ENCODE results near the gene DSG1.
"Not testable (repeated sequence)": the region's sequence is repeated elsewhere in the genome, so short reads cannot be mapped to it uniquely, and the experiment has no call there.

DSG1 gene

DNA sequence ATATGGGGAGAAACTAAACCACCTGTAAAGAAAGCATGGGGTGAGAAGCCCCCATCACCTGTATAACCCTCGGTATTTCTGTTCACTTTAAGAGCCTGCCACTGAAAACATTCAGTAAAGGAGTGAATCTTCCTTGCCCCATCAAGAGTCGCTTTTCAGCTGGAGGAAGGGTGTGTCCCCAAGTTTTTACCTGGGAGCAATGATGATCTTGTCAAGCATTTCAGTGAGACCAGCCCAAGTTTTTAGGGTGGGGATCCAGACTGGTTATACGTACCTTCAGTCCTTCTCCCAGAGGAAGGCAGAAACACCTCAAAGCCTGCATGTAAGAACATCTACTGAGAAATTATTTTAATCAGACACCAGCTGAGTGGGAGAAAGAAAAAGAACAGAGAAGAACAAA lies at the start of gene DSG1:
Gene DSG1 (plus strand): TSS at position 301 of the 400 bp plus-strand sequence. CDS start 141 bp downstream, outside the sequence.
- Mint-ChIP-seq H3K27me3 (no peaks in the 10 kb centered on the region), H3K36me3 (ENCODE audit: insufficient read depth) (no peaks in the 10 kb centered on the region), H3K4me1 (no peaks in the 10 kb centered on the region), H3K9me3 (peaks cover 4% of the 10 kb centered on the region), H3K27ac (ENCODE audit: low read depth) (no peak within 1 kb of the TSS), H3K4me3 (no peak within 1 kb of the TSS)
- ATAC-seq (replicated peaks; ENCODE audit: extremely low read depth, poor library complexity, severe bottlenecking) (no peak), DNase-seq (ENCODE audit: low spot score in 2 of 2) (no peak)

DNA sequence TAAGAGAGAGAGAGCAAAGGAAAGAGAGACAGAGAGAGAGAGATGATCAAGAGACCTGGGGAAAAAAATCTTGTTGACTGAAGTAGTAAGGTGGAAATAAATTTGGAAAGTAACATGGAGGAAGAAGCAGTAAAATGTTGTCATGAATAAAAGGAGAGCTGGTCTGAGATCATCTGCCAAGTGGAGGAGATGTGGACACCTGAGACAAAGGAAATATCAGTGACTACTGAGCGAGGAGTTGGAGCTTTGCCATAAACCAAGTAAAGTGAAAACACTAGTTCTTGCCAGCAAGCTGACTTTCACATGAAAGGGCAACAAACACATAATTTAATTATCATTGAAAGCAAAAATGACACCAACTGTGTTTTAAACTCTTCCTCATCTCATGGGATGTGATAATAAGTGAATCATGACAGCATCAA lies 49.0 kb upstream of the DSG1 start:
- H3K27ac Mint-ChIP-seq (ENCODE audit: low read depth): no peak overlapping the region
- DNase-seq (ENCODE audit: low spot score in 2 of 2): no peak
- H3K27me3 Mint-ChIP-seq: no peaks in the 10 kb centered on the region
- no peaks in the 10 kb centered on the region for H3K4me1 Mint-ChIP-seq
- no peak overlapping the region for H3K4me3 Mint-ChIP-seq
- peaks cover 1% of the 10 kb centered on the region for H3K36me3 Mint-ChIP-seq (ENCODE audit: insufficient read depth)
- ATAC-seq (replicated peaks; ENCODE audit: extremely low read depth, poor library complexity, severe bottlenecking): no peak
- H3K9me3 Mint-ChIP-seq: peaks cover 14% of the 10 kb centered on the region

DNA sequence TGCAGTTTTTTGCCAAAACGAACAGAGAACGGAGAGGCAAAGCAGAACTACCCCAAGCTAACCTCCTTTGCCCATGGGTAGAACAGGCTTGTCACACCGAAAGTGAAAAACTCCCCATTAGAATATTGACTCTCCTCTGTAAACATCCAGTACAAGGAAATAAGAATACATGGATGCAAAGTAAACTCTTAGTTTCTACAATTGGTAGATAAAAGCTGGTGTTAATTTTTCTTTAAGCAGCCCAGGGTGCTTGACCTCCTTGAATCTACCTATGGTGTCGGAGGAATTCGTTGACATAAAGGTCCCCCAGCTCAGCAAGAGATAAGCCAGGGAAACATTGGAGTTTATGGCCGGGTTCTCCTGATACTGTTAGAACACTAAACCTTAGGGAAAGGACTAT lies 48.4 kb upstream of the DSG1 start:
- no peak overlapping the region for H3K4me3 Mint-ChIP-seq
- peaks cover 1% of the 10 kb centered on the region for H3K36me3 Mint-ChIP-seq (ENCODE audit: insufficient read depth)
- no peaks in the 10 kb centered on the region for H3K27me3 Mint-ChIP-seq
- H3K4me1 Mint-ChIP-seq: no peaks in the 10 kb centered on the region
- no peak overlapping the region for H3K27ac Mint-ChIP-seq (ENCODE audit: low read depth)
- peaks cover 14% of the 10 kb centered on the region for H3K9me3 Mint-ChIP-seq
- DNase-seq (ENCODE audit: low spot score in 2 of 2): no peak
- ATAC-seq (replicated peaks; ENCODE audit: extremely low read depth, poor library complexity, severe bottlenecking): no peak

DNA sequence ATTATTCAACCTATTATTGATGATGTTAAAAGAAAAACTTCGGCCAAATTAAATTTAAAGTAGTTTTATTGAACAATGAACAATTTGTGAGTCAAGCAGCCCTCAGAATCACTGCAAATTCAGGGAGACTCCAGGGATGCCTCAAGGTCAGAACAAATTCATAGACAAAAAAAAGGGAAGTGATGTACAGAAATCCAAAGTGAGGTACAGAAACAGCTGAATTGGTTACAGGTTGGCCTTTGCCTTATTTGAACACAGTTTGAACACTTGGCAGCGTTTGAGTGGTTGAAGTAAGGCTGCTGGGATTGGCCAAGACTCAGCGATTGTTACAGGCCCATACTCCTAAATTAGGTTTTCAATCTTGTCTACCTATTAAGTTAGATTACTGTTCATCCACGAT lies 47.4 kb upstream of the DSG1 start:
- H3K4me1 Mint-ChIP-seq: no peaks in the 10 kb centered on the region

GRCh38 chr18:31273812-31274527 lies 44.0 kb upstream of the DSG1 start:
- Mint-ChIP-seq H3K4me3 (no peak overlapping the region), H3K27me3 (no peaks in the 10 kb centered on the region), H3K4me1 (no peaks in the 10 kb centered on the region), H3K27ac (ENCODE audit: low read depth) (no peak overlapping the region), H3K9me3 (peaks cover 7% of the 10 kb centered on the region), H3K36me3 (ENCODE audit: insufficient read depth) (no peaks in the 10 kb centered on the region)
- ATAC-seq (replicated peaks; ENCODE audit: extremely low read depth, poor library complexity, severe bottlenecking) (no peak), DNase-seq (ENCODE audit: low spot score in 2 of 2) (no peak)

More for the DNA sequence above, 47.4 kb upstream of the DSG1 start:
- H3K9me3 Mint-ChIP-seq: peaks cover 14% of the 10 kb centered on the region
- H3K36me3 Mint-ChIP-seq (ENCODE audit: insufficient read depth): no peaks in the 10 kb centered on the region
- no peaks in the 10 kb centered on the region for H3K27me3 Mint-ChIP-seq
- DNase-seq (ENCODE audit: low spot score in 2 of 2) (no peak), ATAC-seq (replicated peaks; ENCODE audit: extremely low read depth, poor library complexity, severe bottlenecking) (no peak)
- H3K4me3 Mint-ChIP-seq: no peak overlapping the region
- no peak overlapping the region for H3K27ac Mint-ChIP-seq (ENCODE audit: low read depth)

DNA sequence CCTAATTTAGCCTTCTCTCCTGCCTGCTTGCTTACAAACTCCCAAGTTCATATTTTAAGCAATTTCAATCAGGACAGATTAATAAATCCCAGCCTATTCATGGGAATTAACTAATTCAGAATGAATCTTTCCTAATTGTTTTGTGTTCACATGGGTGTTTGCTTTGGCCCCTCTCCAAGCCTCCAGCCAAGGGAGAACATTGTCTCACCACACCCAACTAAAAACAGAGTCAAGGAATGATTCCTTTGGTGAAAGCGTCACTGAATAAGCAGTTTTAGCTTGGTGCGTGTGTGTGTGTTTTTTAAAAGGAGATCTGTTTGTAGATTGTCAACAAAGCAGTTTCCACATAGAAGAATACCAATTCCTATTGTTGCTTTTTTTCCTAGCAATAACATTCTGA lies 43.0 kb upstream of the DSG1 start:
- no peak overlapping the region for H3K27ac Mint-ChIP-seq (ENCODE audit: low read depth)
- no peaks in the 10 kb centered on the region for H3K27me3 Mint-ChIP-seq
- peaks cover 5% of the 10 kb centered on the region for H3K9me3 Mint-ChIP-seq
- H3K36me3 Mint-ChIP-seq (ENCODE audit: insufficient read depth): no peaks in the 10 kb centered on the region
- no peaks in the 10 kb centered on the region for H3K4me1 Mint-ChIP-seq
- H3K4me3 Mint-ChIP-seq: no peak overlapping the region
- DNase-seq (ENCODE audit: low spot score in 2 of 2): no peak
- ATAC-seq (replicated peaks; ENCODE audit: extremely low read depth, poor library complexity, severe bottlenecking): no peak

- H3K36me3 Mint-ChIP-seq (ENCODE audit: insufficient read depth): no peaks in the 10 kb centered on the region
- H3K27ac Mint-ChIP-seq (ENCODE audit: low read depth): no peak overlapping the region
- DNase-seq (ENCODE audit: low spot score in 2 of 2): no peak
- H3K9me3 Mint-ChIP-seq: peaks cover 5% of the 10 kb centered on the region
- H3K27me3 Mint-ChIP-seq: no peaks in the 10 kb centered on the region
- no peak for ATAC-seq (replicated peaks; ENCODE audit: extremely low read depth, poor library complexity, severe bottlenecking)
- no peak overlapping the region for H3K4me3 Mint-ChIP-seq
- H3K4me1 Mint-ChIP-seq: no peaks in the 10 kb centered on the region
These were observed 42.1 kb upstream of the DSG1 start for GRCh38 chr18:31275722-31276463.

GRCh38 chr18:31278609-31279071 lies 39.3 kb upstream of the DSG1 start:
- DNase-seq (ENCODE audit: low spot score in 2 of 2): no peak
- Mint-ChIP-seq H3K27me3 (no peaks in the 10 kb centered on the region), H3K9me3 (no peaks in the 10 kb centered on the region), H3K4me3 (no peak overlapping the region), H3K4me1 (no peaks in the 10 kb centered on the region), H3K36me3 (ENCODE audit: insufficient read depth) (no peaks in the 10 kb centered on the region), H3K27ac (ENCODE audit: low read depth) (no peak overlapping the region)
- no peak for ATAC-seq (replicated peaks; ENCODE audit: extremely low read depth, poor library complexity, severe bottlenecking)

- Mint-ChIP-seq H3K27me3 (no peaks in the 10 kb centered on the region), H3K9me3 (peaks cover 8% of the 10 kb centered on the region), H3K4me1 (no peaks in the 10 kb centered on the region), H3K4me3 (no peak overlapping the region), H3K36me3 (ENCODE audit: insufficient read depth) (no peaks in the 10 kb centered on the region), H3K27ac (ENCODE audit: low read depth) (no peak overlapping the region)
- no peak for DNase-seq (ENCODE audit: low spot score in 2 of 2)
- ATAC-seq (replicated peaks; ENCODE audit: extremely low read depth, poor library complexity, severe bottlenecking): no peak
These were observed 37.5 kb upstream of the DSG1 start for GRCh38 chr18:31280502-31280901.

DNA sequence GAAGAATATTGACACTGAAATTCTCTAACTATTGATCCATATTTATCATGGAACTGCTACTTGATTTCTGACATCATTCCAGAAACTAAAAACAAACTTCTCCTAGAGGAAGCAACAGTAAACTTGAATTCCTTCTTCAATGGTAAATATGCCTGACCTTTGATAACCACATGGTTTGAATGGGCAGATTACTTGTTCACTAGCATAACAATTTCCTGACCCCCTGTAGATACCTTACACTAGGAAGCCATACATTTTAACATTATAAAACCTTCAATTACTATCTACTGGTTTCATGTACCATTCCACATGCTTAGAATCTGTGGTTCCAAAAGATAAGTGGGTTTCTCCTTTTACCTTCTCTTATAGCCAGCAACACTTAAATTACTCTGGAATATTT lies 36.5 kb upstream of the DSG1 start:
- H3K27ac Mint-ChIP-seq (ENCODE audit: low read depth): no peak overlapping the region
- no peak for ATAC-seq (replicated peaks; ENCODE audit: extremely low read depth, poor library complexity, severe bottlenecking)
- no peak overlapping the region for H3K4me3 Mint-ChIP-seq
- no peak for DNase-seq (ENCODE audit: low spot score in 2 of 2)
- no peaks in the 10 kb centered on the region for H3K4me1 Mint-ChIP-seq
- H3K36me3 Mint-ChIP-seq (ENCODE audit: insufficient read depth): no peaks in the 10 kb centered on the region
- H3K9me3 Mint-ChIP-seq: peaks cover 17% of the 10 kb centered on the region
- H3K27me3 Mint-ChIP-seq: no peaks in the 10 kb centered on the region

GRCh38 chr18:31289446-31289845 lies 28.5 kb upstream of the DSG1 start:
- not testable (repeated sequence) for DNase-seq (ENCODE audit: low spot score in 2 of 2); H3K4me3 Mint-ChIP-seq; H3K27me3 Mint-ChIP-seq; H3K27ac Mint-ChIP-seq (ENCODE audit: low read depth); H3K36me3 Mint-ChIP-seq (ENCODE audit: insufficient read depth); ATAC-seq (replicated peaks; ENCODE audit: extremely low read depth, poor library complexity, severe bottlenecking); H3K4me1 Mint-ChIP-seq
- peaks cover 55% of the 10 kb centered on the region for H3K9me3 Mint-ChIP-seq

DNA sequence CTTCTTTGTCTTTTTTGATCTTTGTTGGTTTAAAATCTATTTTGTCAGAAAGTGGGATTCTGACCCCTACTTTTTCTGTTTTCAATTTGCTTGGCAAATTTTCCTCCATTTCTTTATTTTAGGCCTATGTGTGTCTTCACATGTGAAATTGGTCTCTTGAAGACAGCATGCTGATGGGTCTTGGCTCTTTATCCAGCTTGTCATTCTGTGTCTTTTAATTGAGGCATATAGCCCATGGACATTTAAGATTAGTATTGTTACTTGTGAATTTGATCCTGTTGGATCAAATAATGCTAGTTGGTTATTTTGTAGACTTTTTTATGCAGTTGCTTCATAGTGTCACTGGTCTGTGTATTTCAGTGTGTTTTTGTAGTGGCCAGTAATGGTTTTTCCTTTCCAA lies 26.3 kb upstream of the DSG1 start:
- Mint-ChIP-seq H3K4me1 (no peaks in the 10 kb centered on the region), H3K9me3 (peaks cover 38% of the 10 kb centered on the region), H3K27me3 (no peaks in the 10 kb centered on the region), H3K36me3 (ENCODE audit: insufficient read depth) (no peaks in the 10 kb centered on the region), H3K27ac (ENCODE audit: low read depth) (no peak overlapping the region), H3K4me3 (no peak overlapping the region)
- ATAC-seq (replicated peaks; ENCODE audit: extremely low read depth, poor library complexity, severe bottlenecking) (no peak), DNase-seq (ENCODE audit: low spot score in 2 of 2) (no peak)

DNA sequence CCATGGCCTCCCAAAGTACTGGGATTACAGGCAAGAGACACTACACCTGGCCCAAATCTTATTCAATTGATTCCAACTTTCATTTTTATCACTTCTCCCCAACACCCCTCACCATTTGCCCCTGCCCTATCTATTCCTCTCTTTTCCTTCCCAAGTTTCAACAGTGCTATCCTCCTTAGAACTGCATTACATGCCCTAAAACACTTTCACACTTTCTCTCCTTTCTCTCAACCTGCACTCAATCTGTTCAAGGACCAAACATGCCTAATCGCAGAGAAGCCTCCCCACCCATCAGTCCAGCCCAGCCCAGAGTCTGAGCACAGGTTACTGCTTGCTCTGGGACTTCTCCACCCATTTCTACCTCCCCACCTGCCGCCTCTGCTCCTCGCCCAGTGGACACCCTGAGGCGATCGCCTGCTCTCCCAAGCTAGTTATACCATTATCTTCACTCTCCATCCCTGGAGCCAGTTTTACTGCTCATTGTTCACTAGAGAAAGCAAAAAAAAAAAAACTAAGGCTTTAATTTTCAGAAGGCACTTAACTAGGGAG lies 23.7 kb upstream of the DSG1 start:
- H3K4me1 Mint-ChIP-seq: no peaks in the 10 kb centered on the region
- DNase-seq (ENCODE audit: low spot score in 2 of 2): no peak
- no peaks in the 10 kb centered on the region for H3K36me3 Mint-ChIP-seq (ENCODE audit: insufficient read depth)
- peaks cover 29% of the 10 kb centered on the region for H3K9me3 Mint-ChIP-seq
- no peak for ATAC-seq (replicated peaks; ENCODE audit: extremely low read depth, poor library complexity, severe bottlenecking)
- H3K27ac Mint-ChIP-seq (ENCODE audit: low read depth): no peak overlapping the region
- no peaks in the 10 kb centered on the region for H3K27me3 Mint-ChIP-seq
- H3K4me3 Mint-ChIP-seq: no peak overlapping the region
